Measurements from ENCODE around the gene ATOH8.

ATOH8 gene

GRCh38 chr2:85791704-85792565 lies 38.1 kb downstream of the ATOH8 start:
- H3K4me3 ChIP-seq (ENCODE audit: low read length) = no peak overlapping the region
- no peak for TF ChIP-seq ZNF274 (IDR thresholded peaks at IDR 0.05; ENCODE audit: low read depth, low read length)

GRCh38 chr2:85792783-85793441 lies 39.1 kb downstream of the ATOH8 start:
- no peak for TF ChIP-seq ZNF274 (IDR thresholded peaks at IDR 0.05; ENCODE audit: low read depth, low read length)
- no peak overlapping the region for H3K4me3 ChIP-seq (ENCODE audit: low read length)

GRCh38 chr2:85793584-85793983 lies 39.8 kb downstream of the ATOH8 start:
- TF ChIP-seq ZNF274 (IDR thresholded peaks at IDR 0.05; ENCODE audit: low read depth, low read length) = no peak
- H3K4me3 ChIP-seq (ENCODE audit: low read length) = no peak overlapping the region

DNA sequence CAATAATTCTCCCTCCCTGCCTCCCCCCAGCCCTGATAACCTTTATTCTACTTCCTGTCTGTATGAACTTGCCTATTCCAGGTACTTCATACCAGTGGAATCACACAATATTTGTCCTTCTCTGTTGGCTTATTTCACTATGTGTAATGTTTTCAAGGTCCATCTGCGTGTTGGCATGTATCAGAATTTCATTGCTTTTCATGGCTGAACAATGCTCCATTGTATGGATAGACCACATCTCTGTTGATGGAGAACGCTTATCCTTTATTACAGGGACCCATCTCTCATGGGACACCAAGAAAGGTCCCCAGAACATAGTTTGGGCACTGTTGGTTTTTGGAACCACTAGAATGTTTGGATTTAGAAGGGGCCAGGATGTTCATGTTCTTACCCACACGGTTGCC lies 40.2 kb downstream of the ATOH8 start:
- TF ChIP-seq ZNF274 (IDR thresholded peaks at IDR 0.05; ENCODE audit: low read depth, low read length) = no peak
- H3K4me3 ChIP-seq (ENCODE audit: low read length) = no peak overlapping the region

GRCh38 chr2:85794491-85795121 lies 40.8 kb downstream of the ATOH8 start:
- TF ChIP-seq ZNF274 (IDR thresholded peaks at IDR 0.05; ENCODE audit: low read depth, low read length) = no peak
- H3K4me3 ChIP-seq (ENCODE audit: low read length) = no peak overlapping the region

DNA sequence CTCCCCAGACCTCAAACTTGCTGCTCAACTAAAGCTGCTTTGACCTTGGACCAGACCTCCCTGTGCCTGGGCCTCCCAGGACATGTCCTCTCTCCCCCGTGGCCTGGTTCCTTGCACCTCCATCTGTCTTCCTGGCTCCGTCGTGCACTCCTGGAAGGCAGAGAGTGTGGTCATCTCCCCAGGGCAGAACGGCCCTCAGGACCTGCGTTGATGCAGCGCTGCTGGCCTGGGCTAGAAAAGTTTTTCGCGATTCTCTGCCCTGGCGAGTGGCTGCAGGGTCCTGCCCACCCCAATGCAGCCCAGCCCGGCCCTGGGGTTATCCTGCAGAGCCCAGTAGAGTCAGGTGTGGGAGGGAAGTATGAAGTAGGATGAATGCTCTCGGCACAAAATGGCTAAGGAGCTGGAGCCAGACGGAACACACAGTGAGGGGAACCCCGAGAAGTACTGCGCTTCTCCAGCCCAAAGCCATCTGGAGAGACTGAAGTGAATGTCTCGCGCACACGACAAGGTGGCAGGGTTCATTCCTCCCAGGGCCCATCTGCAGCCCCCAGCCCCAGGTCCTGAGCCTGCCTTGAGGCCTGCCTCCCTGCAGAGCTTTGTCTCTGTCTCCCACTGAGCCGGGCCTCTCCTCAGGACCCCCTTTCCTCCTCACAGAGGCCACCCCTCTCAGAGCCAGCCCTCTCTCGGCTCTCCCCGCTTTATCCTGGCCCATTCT lies 41.7 kb downstream of the ATOH8 start:
- H3K4me3 ChIP-seq (ENCODE audit: low read length) = no peak overlapping the region
- TF ChIP-seq ZNF274 (IDR thresholded peaks at IDR 0.05; ENCODE audit: low read depth, low read length) = no peak

GRCh38 chr2:85796046-85796340 lies 42.2 kb downstream of the ATOH8 start:
- no peak overlapping the region for H3K4me3 ChIP-seq (ENCODE audit: low read length)
- TF ChIP-seq ZNF274 (IDR thresholded peaks at IDR 0.05; ENCODE audit: low read depth, low read length) = no peak

GRCh38 chr2:85796341-85797262 lies 42.8 kb downstream of the ATOH8 start:
- no peak for TF ChIP-seq ZNF274 (IDR thresholded peaks at IDR 0.05; ENCODE audit: low read depth, low read length)
- H3K4me3 ChIP-seq (ENCODE audit: low read length) = no peak overlapping the region

DNA sequence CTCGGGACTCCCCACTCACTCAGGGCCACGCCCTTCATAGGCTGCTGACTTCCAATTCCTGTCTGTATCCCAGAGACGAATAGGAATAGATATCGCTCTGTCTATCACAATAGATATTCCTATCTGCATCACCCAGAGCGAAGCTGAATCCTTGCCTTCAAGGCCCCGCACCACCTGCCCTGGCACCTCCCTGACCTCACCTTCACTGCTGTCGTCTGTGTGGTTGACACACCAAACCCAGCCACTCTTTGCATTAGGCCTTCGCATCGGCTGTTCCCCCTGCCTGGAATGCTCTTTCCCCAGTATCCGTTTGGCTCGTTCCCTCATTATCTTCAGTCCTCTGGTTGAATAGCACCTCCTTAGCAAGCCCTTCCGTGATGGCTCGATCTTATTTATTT lies 43.5 kb downstream of the ATOH8 start:
- no peak overlapping the region for H3K4me3 ChIP-seq (ENCODE audit: low read length)
- TF ChIP-seq ZNF274 (IDR thresholded peaks at IDR 0.05; ENCODE audit: low read depth, low read length) = no peak

DNA sequence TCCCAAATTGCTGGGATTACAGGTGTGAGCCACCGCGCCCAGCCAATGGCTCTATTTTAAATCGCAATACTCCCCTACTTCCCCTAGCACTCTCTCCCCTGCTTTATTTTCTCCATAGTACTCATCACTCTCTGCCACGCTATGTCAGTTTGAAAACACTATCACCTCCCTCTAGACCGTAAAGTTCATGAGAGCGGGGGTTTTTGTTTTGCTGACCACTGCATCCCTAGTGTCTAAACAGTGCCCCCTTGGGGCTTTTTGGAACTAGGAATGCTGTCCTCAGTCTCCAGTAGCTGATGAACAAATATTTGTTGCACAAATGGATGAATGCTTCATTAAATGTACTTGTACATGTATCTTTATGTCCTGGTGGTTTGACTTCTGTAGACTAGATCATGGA lies 44.1 kb downstream of the ATOH8 start:
- TF ChIP-seq ZNF274 (IDR thresholded peaks at IDR 0.05; ENCODE audit: low read depth, low read length) = no peak

DNA sequence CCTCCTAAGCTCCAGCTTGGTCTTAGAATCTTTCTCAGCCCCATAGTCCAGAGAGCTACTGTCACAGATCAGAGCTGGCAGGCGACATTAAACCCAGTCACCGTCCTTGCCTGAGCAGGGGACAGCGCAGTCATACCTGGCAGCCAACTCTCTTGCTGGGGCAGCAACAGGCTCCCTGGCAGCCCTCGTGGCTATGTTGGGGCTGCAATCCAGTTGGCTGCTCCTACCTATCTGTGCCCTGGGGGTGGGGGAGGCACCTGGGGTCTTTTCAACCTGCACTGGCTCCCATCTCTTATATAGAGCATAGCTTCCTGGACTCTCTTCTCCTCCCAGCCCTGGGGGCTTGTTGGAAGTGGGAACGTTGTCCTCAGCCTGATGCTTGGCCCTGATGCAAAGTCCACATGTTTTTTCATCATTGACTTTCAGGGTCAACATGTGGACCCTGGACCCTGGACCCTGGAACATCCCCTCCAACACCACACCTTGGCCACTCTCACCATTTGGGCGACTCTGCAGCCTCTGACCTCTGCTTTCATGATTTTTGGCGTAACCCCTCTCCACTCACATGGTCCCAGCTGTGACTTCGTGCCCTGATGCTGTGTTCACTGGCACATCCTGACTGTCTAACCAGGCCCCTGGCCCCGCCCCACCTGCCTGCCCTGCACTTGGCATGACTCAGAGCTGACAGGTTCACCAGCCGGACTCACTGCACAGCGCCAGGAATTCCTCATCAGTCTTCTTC lies 45.6 kb downstream of the ATOH8 start:
- no peak overlapping the region for H3K4me3 ChIP-seq (ENCODE audit: low read length)
- TF ChIP-seq ZNF274 (IDR thresholded peaks at IDR 0.05; ENCODE audit: low read depth, low read length) = no peak

More for the DNA sequence above, 44.1 kb downstream of the ATOH8 start:
- no peak overlapping the region for H3K4me3 ChIP-seq (ENCODE audit: low read length)

- TF ChIP-seq ZNF274 (IDR thresholded peaks at IDR 0.05; ENCODE audit: low read depth, low read length) = no peak
- no peak overlapping the region for H3K4me3 ChIP-seq (ENCODE audit: low read length)
Observed at GRCh38 chr2:85800586-85800985, 46.8 kb downstream of the ATOH8 start.

DNA sequence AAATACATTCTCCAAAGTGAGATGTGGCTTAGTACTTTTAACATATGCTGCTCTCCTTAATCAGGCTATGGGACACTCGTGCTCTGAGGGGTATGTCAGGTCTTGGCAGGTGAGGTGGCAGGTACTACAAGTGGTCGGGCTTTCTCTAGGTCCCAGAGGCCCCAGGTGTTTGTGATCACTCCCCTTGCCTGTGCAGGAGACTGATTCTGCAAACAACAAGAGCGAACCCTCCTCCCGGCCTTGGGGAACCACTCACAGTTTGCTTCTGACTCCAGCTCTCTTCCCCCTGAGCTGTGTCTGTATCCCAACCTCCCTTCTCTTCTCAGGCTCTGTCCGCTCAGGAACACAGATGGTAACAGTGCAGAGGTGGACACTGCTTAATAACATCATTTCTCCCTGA lies 48.1 kb downstream of the ATOH8 start:
- TF ChIP-seq ZNF274 (IDR thresholded peaks at IDR 0.05; ENCODE audit: low read depth, low read length) = no peak
- H3K4me3 ChIP-seq (ENCODE audit: low read length) = no peak overlapping the region

Data from GM08714 (cell line).